Mammary epithelial cell (primary cell): ENCODE data around the gene BCORL1.

Source experiments
- CTCF ChIP-seq, 2 donors: IDR thresholded peaks in 1 of 2; conservative IDR thresholded peaks in 1 of 2; 2 replicates each; pipeline ENCODE4 v1.5.1; 2011 to 2012; ENCODE audit warnings: inconsistent platforms in 2 of 2, low read length in 2 of 2, mild to moderate bottlenecking in 2 of 2, control low read depth in 1 of 2, low read depth in 1 of 2; ENCODE audit not compliant: insufficient read depth in 1 of 2; ENCODE audit errors: extremely low read depth in 1 of 2
- EZH2 ChIP-seq: IDR thresholded peaks from 2 replicates; pipeline ENCODE4 v1.6.1; 2012; ENCODE audit warnings: low read length, inconsistent platforms, borderline replicate concordance

- no peak for TF ChIP-seq CTCF (conservative IDR thresholded peaks at IDR 0.05 in 1 of 2, IDR thresholded peaks at IDR 0.05 in 1 of 2; ENCODE audit: extremely low read depth in 1 of 2, insufficient read depth in 1 of 2, low read depth in 1 of 2, low read length in 2 of 2)
- TF ChIP-seq EZH2, result no peak
Observed at GRCh38 chrX:129958083-129958465, 24.4 kb upstream of the BCORL1 start.
